ENCODE results near the gene GPX6.
A peak's percentile ranks its signal among the peaks of the same experiment; 100 is the strongest.

The GPX6 gene

GRCh38 chr6:28501259-28501658 is 14.3 kb downstream of the GPX6 start:
- Histone ChIP-seq H3K36me3 (ENCODE audit: low read depth) (no peaks in the 10 kb centered on the region), H3K27me3 (ENCODE audit: insufficient read depth, poor library complexity, severe bottlenecking) (no peaks in the 10 kb centered on the region), H3K9me3 (ENCODE audit: severe bottlenecking) (no peaks in the 10 kb centered on the region), H3K27ac (ENCODE audit: poor library complexity, severe bottlenecking) (no peak overlapping the region), H3K4me1 (ENCODE audit: insufficient read depth, poor library complexity, severe bottlenecking) (no peaks in the 10 kb centered on the region), H3K4me3 (ENCODE audit: severe bottlenecking) (no peak overlapping the region)
- DNase-seq (ENCODE audit: low spot score), result no peak
- ATAC-seq (ENCODE audit: low read depth), result no peak
- no peak for TF ChIP-seq CTCF (IDR thresholded peaks at IDR 0.05; ENCODE audit: poor library complexity, severe bottlenecking)

- H3K4me1 ChIP-seq (ENCODE audit: insufficient read depth, poor library complexity, severe bottlenecking), result no peaks in the 10 kb centered on the region
- H3K9me3 ChIP-seq (ENCODE audit: severe bottlenecking), result no peaks in the 10 kb centered on the region
- no peaks in the 10 kb centered on the region for H3K27me3 ChIP-seq (ENCODE audit: insufficient read depth, poor library complexity, severe bottlenecking)
- DNase-seq (ENCODE audit: low spot score) (no peak), ATAC-seq (ENCODE audit: low read depth) (no peak)
- no peaks in the 10 kb centered on the region for H3K36me3 ChIP-seq (ENCODE audit: low read depth)
- H3K27ac ChIP-seq (ENCODE audit: poor library complexity, severe bottlenecking), result no peak overlapping the region
- no peak overlapping the region for H3K4me3 ChIP-seq (ENCODE audit: severe bottlenecking)
- TF ChIP-seq CTCF (IDR thresholded peaks at IDR 0.05; ENCODE audit: poor library complexity, severe bottlenecking), result no peak
These were observed 17.7 kb downstream of the GPX6 start for GRCh38 chr6:28497893-28498292.

GRCh38 chr6:28497306-28497705 is 18.3 kb downstream of the GPX6 start:
- no peak for ATAC-seq (ENCODE audit: low read depth)
- H3K27ac ChIP-seq (ENCODE audit: poor library complexity, severe bottlenecking), result no peak overlapping the region
- no peaks in the 10 kb centered on the region for H3K4me1 ChIP-seq (ENCODE audit: insufficient read depth, poor library complexity, severe bottlenecking)
- no peak overlapping the region for H3K4me3 ChIP-seq (ENCODE audit: severe bottlenecking)
- H3K27me3 ChIP-seq (ENCODE audit: insufficient read depth, poor library complexity, severe bottlenecking), result no peaks in the 10 kb centered on the region
- H3K9me3 ChIP-seq (ENCODE audit: severe bottlenecking), result no peaks in the 10 kb centered on the region
- TF ChIP-seq CTCF (IDR thresholded peaks at IDR 0.05; ENCODE audit: poor library complexity, severe bottlenecking), result no peak
- H3K36me3 ChIP-seq (ENCODE audit: low read depth), result no peaks in the 10 kb centered on the region
- no peak for DNase-seq (ENCODE audit: low spot score)

- H3K4me3 ChIP-seq (ENCODE audit: severe bottlenecking), result no peak overlapping the region
- no peak for DNase-seq (ENCODE audit: low spot score)
- no peak for ATAC-seq (ENCODE audit: low read depth)
- no peaks in the 10 kb centered on the region for H3K9me3 ChIP-seq (ENCODE audit: severe bottlenecking)
- H3K27me3 ChIP-seq (ENCODE audit: insufficient read depth, poor library complexity, severe bottlenecking), result no peaks in the 10 kb centered on the region
- H3K36me3 ChIP-seq (ENCODE audit: low read depth), result no peaks in the 10 kb centered on the region
- no peak overlapping the region for H3K27ac ChIP-seq (ENCODE audit: poor library complexity, severe bottlenecking)
- H3K4me1 ChIP-seq (ENCODE audit: insufficient read depth, poor library complexity, severe bottlenecking), result no peaks in the 10 kb centered on the region
- TF ChIP-seq CTCF (IDR thresholded peaks at IDR 0.05; ENCODE audit: poor library complexity, severe bottlenecking), result peak; percentile 53
These were observed 19.4 kb downstream of the GPX6 start for GRCh38 chr6:28496099-28496779.

- no peak for ATAC-seq (ENCODE audit: low read depth)
- DNase-seq (ENCODE audit: low spot score), result no peak
- Histone ChIP-seq H3K4me1 (ENCODE audit: insufficient read depth, poor library complexity, severe bottlenecking) (no peaks in the 10 kb centered on the region), H3K27me3 (ENCODE audit: insufficient read depth, poor library complexity, severe bottlenecking) (no peaks in the 10 kb centered on the region), H3K4me3 (ENCODE audit: severe bottlenecking) (no peak overlapping the region), H3K27ac (ENCODE audit: poor library complexity, severe bottlenecking) (no peak overlapping the region), H3K9me3 (ENCODE audit: severe bottlenecking) (no peaks in the 10 kb centered on the region), H3K36me3 (ENCODE audit: low read depth) (no peaks in the 10 kb centered on the region)
- TF ChIP-seq CTCF (IDR thresholded peaks at IDR 0.05; ENCODE audit: poor library complexity, severe bottlenecking), result no peak
These were observed 23.6 kb downstream of the GPX6 start for GRCh38 chr6:28491984-28492317.

Data from RWPE2 (cell line).